Measurements from ENCODE around the gene FBLN2.

FBLN2 gene

DNA sequence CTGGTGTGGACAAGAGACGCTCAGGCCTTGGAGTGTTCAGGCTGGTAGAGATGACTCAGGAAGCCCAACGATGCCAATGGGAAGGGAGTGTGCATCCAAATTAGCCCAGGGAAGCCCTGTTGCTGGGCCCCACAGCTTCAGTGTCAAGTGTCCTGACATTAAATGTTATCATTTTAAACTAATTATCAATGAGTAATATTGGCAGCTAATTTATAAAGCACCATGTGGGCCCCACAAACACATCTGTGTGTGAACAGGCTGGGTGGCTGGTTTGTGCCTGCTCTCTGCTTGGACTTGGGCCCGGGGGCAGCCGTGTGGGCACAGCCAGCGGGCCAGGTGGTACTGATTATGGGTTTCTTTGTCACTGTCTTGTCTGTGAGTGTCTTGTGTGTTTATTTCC, 15.0 kb downstream of the FBLN2 start:
- POLR2A ChIA-PET, result no interaction called here
- no peak overlapping the region for H3K4me3 ChIP-seq (ENCODE audit: low read depth, low read length)
- TF ChIP-seq, protein P1, sequence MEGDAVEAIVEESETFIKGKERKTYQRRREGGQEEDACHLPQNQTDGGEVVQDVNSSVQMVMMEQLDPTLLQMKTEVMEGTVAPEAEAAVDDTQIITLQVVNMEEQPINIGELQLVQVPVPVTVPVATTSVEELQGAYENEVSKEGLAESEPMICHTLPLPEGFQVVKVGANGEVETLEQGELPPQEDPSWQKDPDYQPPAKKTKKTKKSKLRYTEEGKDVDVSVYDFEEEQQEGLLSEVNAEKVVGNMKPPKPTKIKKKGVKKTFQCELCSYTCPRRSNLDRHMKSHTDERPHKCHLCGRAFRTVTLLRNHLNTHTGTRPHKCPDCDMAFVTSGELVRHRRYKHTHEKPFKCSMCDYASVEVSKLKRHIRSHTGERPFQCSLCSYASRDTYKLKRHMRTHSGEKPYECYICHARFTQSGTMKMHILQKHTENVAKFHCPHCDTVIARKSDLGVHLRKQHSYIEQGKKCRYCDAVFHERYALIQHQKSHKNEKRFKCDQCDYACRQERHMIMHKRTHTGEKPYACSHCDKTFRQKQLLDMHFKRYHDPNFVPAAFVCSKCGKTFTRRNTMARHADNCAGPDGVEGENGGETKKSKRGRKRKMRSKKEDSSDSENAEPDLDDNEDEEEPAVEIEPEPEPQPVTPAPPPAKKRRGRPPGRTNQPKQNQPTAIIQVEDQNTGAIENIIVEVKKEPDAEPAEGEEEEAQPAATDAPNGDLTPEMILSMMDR (IDR thresholded peaks at IDR 0.05; ENCODE audit: insufficient read depth, low read length, missing control alignments), result no peak
- no peak for DNase-seq (ENCODE audit: low read depth, low spot score)
- CTCF ChIA-PET, result interaction anchor here (0.8 to 1.3 kb wide), 4 partner anchors 13 to 84 kb away, joined by 3 to 5 read pairs (median 3); no protein-coding TSS in a partner anchor

DNA sequence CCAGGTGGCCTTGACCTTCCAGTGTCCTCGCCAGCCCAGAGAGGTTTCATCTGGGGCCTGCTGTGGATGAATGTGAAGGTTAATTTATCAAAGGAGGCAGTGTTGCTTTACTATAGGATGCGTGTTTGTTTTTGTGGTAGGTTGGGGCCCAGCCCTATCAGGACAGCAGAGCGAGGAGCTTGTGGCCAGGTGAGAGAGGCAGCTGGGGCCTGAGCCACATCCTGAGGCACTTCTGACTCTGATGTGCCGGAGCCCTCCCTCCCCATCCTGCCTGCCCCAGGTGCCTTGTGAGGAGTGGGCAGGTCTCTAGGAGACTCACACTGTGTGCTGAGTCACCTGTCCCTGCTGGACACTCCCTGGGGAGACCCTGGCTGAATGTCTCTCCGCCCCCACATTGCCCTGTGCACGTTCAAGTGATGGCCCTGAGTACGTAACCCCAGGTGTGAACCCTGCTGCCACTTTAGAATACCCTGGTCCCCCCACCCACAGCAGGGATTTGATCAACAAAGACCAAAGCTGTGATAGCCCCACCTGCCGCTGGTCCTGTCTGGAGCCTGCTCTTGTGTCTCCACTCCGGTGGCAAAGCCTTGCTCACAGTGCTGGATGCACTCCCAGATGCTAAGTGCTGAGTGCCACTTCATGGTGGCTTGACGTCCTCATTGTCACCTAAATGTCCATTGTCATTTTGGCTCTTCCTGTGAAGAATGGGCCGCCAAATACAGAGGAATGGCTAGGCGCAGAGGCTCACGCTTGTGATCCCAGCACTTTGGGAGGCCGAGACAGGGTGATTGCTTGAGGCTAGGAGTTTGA, 16.0 kb downstream of the FBLN2 start:
- POLR2A ChIA-PET, result no interaction called here
- CTCF ChIA-PET, result interaction anchor here (0.8 to 1.2 kb wide), 3 partner anchors 12 to 83 kb away, joined by 3 to 5 read pairs (median 3); no protein-coding TSS in a partner anchor
- no peak for DNase-seq (ENCODE audit: low read depth, low spot score)
- TF ChIP-seq, protein P1 (IDR thresholded peaks at IDR 0.05; ENCODE audit: insufficient read depth, low read length, missing control alignments), result no peak
- H3K4me3 ChIP-seq (ENCODE audit: low read depth, low read length), result no peak overlapping the region

DNA sequence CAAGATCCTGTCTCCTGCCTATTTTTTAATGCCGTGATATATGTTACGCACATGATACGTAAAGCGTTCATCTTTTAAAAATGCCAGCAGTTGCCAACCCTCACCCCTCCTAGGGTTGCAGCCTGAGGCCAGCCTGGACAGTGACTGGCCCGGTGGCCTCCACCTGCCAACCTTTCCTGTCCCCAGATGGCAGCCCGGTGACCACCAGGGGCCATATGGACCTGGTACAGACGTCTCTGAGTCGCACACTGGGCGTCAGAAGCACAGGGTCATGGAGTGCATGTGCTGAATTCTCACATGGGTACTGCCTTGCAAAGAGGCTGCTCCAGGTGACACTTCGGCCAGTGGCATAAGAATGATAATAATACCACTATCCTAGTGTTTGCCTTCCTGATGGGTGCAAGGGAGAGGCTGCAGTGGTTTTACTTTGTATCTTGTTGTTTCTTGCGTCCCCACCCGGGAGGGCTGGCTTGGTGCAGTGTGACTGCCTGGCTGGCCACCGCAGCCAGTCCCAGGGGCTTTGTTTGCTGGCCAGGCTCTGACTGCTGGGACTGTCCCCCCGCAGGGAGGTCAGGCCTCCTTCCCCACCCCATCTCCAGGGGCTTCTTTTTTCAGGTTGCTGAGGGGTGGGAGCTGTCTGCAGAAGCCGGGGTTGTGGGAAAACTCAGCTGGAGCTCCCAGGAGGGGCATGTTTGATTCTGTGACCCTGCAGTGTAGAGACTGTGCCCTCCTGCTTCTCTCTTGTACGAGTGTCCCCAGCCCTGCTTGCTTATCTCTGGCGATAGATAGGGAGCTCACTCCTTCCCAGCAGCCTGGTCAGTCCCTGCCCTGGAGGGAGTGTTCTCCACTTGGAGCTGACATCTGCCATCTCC, 16.9 kb downstream of the FBLN2 start:
- CTCF ChIA-PET, result interaction anchor here (2.1 kb wide), 1 partner anchor 68 kb away, joined by 6 read pairs; no protein-coding TSS in a partner anchor
- no peak for DNase-seq (ENCODE audit: low read depth, low spot score)
- no peak overlapping the region for H3K4me3 ChIP-seq (ENCODE audit: low read depth, low read length)
- POLR2A ChIA-PET, result no interaction called here
- TF ChIP-seq, protein P1 (IDR thresholded peaks at IDR 0.05; ENCODE audit: insufficient read depth, low read length, missing control alignments), result no peak

DNA sequence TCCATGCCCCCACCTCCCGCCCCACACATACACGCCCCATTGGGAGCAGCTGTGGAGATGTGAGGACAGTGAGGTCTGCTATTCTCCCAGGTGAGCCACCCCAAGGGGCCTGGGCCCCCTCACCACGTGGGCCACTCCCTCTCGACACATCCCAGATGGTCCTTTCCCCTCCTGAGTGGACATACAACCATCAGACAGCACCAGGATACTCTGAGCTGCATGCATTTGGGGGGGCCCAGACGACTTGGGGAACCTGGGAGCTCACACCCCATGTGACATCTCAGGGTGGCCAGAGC, 17.5 kb downstream of the FBLN2 start:
- no peak overlapping the region for H3K4me3 ChIP-seq (ENCODE audit: low read depth, low read length)
- no peak for DNase-seq (ENCODE audit: low read depth, low spot score)
- CTCF ChIA-PET, result interaction anchor here (2.1 kb wide), 1 partner anchor 68 kb away, joined by 6 read pairs; no protein-coding TSS in a partner anchor
- POLR2A ChIA-PET, result no interaction called here
- TF ChIP-seq, protein P1 (IDR thresholded peaks at IDR 0.05; ENCODE audit: insufficient read depth, low read length, missing control alignments), result no peak

DNA sequence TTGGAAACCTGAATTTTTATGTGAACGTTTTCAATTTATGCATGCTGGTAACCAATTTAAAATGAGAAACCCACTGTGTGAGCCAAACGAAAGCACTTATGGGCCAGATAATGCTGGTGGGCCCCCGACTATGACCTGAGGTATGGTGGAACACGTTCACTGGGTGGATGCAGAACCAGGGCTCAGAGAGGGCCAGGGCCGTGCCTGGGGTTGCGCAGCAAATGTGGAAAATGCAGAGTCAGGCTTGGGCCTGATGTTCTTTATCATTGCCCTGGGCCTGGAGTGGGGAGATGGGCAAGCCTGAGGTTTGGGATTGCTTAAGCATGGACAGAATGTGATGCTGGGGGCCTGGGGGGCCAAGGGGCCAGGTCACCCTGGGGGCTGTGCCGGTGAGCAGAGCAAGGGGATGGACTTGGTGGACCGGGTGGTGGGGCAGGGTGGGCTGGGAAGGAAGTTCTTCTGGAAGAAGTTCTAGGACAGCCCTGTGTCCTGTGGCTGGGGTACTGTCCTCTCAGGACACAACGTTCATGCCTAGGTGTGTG, 17.9 kb downstream of the FBLN2 start:
- DNase-seq (ENCODE audit: low read depth, low spot score), result no peak
- TF ChIP-seq, protein P1 (IDR thresholded peaks at IDR 0.05; ENCODE audit: insufficient read depth, low read length, missing control alignments), result no peak
- CTCF ChIA-PET, result interaction anchor here (2.1 kb wide), 1 partner anchor 69 kb away, joined by 6 read pairs; no protein-coding TSS in a partner anchor
- POLR2A ChIA-PET, result no interaction called here
- no peak overlapping the region for H3K4me3 ChIP-seq (ENCODE audit: low read depth, low read length)

All from AG04449 (cell line).